Stimulated activated naive CD4-positive, alpha-beta T cell (primary cell): ENCODE results near the gene ADARB1.

Source experiments
- DNase-seq, 6 experiments: peaks; one replicate each; lab custom pipeline; 2025; lab: John Stamatoyannopoulos, UW

ADARB1 gene

DNA sequence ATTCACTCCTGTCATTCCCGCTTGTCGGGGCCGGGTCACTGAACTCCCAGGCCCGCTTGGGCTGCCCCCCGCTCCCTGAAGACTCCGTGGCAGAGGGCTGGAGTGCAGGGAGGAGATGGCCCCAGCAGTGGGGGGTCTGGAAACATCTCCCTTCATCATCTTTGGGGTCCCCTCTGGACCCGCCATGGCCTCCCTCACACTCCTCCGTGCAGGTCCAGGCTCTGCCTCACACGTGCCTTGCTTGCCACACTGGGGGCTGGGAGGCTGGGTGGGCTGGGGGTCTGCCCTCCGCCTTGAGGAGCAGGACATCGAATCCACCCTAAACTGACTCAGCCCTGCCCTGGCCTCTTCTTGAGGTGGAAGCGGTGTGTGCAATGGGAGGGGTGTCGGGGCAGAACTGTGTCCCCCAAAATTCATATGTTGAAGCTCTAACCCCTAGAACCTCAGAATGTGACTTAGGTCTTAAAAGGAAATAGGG is 178.1 kb downstream of the ADARB1 start:
- DNase-seq, result no peak

GRCh38 chr21:45253180-45253579 is 178.8 kb downstream of the ADARB1 start:
- DNase-seq, result no peak

DNA sequence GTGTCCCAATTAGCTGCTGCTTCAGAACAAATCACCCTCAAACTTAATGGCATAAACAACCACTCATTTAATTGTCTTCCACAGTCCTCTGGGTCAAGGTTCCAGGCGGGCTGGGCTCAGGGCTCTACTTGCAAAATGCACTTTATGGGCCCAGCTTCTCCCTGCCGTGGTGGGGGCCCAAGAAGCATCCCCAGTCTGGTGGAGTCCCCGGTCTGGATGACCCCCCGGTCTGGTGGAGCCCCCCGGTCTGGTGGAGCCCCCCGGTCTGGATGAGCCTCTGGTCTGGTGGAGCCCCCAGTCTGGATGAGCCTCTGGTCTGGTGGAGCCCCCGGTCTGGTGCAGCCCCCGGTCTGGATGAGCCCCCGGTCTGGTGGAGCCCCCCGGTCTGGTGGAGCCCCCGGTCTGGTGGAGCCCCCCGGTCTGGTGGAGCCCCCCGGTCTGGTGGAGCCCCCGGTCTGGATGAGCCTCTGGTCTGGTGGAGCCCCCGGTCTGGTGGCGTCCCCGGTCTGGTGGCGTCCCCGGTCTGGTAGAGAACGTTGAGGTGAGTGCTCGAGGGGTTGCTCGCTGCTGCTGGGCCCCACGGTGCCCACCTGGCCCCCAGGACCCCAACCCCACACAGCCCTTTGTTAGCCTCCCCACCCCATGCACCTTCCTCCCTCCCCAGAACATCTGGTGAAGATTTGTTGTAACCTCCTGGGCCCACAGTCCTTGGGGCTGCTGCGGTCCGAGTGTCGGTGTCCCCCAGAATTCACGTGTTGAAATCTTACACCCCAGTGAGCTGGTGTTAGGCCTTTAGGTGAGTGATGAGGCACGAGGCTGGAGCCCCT is 179.5 kb downstream of the ADARB1 start:
- DNase-seq, result no peak

GRCh38 chr21:45254460-45254930 is 180.1 kb downstream of the ADARB1 start:
- DNase-seq, result no peak

- DNase-seq, result peak in 1 of 6 experiments; percentile 12
Measured at GRCh38 chr21:45255381-45256020, 181.1 kb downstream of the ADARB1 start.

GRCh38 chr21:45256021-45256911 is 181.9 kb downstream of the ADARB1 start:
- DNase-seq, result no peak

GRCh38 chr21:45256912-45257672 is 182.7 kb downstream of the ADARB1 start:
- DNase-seq, result no peak

GRCh38 chr21:45257673-45258341 is 183.4 kb downstream of the ADARB1 start:
- no peak for DNase-seq

GRCh38 chr21:45258466-45258865 is 184.1 kb downstream of the ADARB1 start:
- DNase-seq, result no peak

GRCh38 chr21:45259206-45259840 is 184.9 kb downstream of the ADARB1 start:
- DNase-seq, result no peak

GRCh38 chr21:45260191-45260825 is 185.9 kb downstream of the ADARB1 start:
- no peak for DNase-seq

DNA sequence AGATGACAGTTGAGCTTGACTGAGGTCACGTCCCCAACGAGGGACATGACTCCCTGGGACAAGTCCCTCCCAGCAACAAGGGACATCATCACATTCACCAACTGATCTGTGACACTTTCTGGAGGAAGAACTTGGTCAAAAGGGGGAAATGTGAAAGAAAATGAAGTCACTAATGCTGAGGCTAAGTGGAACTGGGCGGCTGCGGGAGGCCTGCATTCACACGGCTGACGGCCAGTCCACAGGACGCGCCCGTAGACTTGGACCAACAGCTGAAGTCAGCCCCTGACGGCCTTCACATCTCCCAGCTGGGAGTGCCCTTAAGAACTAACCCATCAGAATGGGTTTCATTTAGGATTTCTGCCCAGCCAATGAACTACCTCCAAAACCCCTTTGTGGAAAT is 186.7 kb downstream of the ADARB1 start:
- DNase-seq, result no peak

GRCh38 chr21:45262041-45262581 is 187.7 kb downstream of the ADARB1 start:
- DNase-seq, result no peak

DNA sequence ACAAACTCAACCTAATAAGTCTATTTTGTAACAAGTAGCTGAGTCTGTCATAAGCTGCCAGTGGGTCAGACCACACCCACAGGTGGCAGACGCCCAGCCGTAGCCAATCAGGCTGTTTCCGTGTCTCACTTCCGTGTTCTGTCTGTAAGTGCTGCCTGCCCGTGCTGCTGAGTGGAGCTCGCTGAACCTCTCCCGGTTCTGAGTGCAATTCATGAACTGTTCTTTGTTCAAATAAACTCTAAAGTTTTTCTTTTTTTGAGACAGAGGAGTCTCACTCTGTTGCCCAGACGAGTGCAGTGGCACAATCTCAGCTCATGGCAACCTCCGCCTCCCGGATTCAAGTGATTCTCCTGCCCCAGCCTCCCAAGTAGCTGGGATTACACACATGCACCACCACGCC is 188.2 kb downstream of the ADARB1 start:
- DNase-seq, result no peak

- DNase-seq, result no peak
Measured at GRCh38 chr21:45263534-45263933, 189.2 kb downstream of the ADARB1 start.

GRCh38 chr21:45264146-45264911 is 189.9 kb downstream of the ADARB1 start:
- no peak for DNase-seq

- no peak for DNase-seq
Measured at GRCh38 chr21:45264912-45265515, 190.6 kb downstream of the ADARB1 start.
